NCI-H446 treated with DMSO at 0.1 percent for 48 hours (cell line): Measurements from ENCODE around the gene C11orf71.

ENCODE experiments used
- DNase-seq: peaks from one replicate; lab custom pipeline; 2025; lab: John Stamatoyannopoulos, UW

The C11orf71 gene

DNA sequence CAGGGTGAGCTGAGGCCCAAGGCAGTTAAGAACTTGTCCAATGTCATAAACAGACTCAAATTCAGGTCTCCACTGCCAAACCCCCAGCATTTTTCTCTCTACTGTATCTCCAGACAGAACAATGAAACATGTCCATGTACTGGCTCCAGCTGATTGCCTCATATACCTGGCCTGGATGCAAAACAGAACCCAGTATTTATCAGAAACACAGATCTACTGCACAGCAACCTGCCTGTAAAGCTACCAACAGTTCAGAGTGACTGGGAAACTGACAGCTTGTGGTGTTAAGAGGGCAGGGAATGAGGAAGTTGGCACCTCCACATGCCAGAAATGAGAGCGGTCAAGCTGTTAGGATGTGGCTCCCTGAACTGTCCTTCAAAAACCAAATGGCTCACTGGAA, 41.6 kb downstream of the C11orf71 start:
- DNase-seq = no peak

DNA sequence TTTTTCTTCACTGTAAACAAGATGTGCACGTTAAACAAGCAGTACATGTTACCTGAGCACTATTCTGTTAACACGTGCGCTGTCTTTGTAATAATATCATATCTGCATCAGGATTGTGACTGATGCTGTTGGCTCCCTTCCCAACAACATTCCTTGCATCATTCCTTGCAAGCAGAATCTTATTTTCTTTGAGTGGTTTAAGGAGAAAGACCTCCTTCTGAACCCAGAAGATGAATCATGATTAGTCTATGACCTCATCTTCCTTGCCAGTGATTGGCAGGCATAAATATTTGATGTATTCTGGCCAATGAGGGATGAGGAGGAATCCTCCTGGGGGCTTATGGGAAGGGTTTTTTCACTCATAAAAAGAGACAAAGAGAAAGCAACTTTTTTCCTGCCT, 46.2 kb downstream of the C11orf71 start:
- no peak for DNase-seq

DNA sequence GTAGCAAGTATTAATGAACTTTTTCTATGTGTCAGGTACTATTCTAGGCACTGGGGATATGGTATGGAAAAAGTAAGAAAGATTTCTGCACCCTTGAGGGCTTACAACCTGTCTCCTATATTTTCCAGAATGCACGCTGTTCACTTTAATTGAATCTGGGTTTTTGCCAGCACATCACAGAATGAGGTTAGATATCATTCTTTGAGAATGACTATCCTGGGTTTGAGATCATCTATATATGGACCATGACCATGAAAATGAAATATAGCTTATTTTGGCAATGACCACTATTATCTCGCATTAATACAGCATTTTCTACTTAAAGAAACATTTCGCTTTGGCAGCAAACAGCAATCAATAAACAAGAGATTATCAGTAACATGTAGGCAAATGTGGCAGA, 46.9 kb downstream of the C11orf71 start:
- DNase-seq = no peak

DNA sequence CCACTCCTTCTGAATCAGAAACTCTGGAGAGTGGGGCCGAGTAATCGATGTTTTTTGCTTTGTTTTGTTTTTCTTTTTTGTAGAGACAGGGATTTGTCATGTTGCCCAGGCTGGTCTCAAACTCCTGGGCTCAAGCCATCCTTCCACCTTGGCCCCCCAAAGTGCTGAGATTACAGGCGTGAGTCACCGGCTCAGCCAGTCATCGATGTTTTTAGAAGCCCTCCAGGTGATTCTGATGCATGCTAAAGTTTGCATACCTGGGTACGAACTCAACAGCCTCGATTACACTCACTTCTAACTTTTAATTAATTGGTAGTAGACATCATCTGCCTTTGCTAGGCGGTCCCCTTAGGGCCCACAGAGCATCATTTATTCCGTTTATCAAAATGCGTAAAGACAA, 50.3 kb downstream of the C11orf71 start:
- DNase-seq = no peak
